NB4 (cell line): ENCODE measurements around the gene EZH2.

Experiments
- DNase-seq: peaks from one replicate; pipeline ENCODE4 v3.0.0; 2010; ENCODE audit warnings: low read depth
- H3K4me3 ChIP-seq: one replicate; pipeline ENCODE4 v1.5.1; 2011; ENCODE audit warnings: mild to moderate bottlenecking, low read depth, low read length, moderate library complexity
- MYC ChIP-seq: IDR thresholded peaks from 2 replicates; pipeline ENCODE4 v1.6.1; 2011; ENCODE audit warnings: low read depth, low read length
- POLR2A ChIP-seq: IDR thresholded peaks from 2 replicates; pipeline ENCODE4 v1.6.1; 2011; ENCODE audit warnings: mild to moderate bottlenecking; ENCODE audit not compliant: insufficient read length; ENCODE audit errors: extremely low read depth
- TF ChIP-seq, protein P1 (sequence below): IDR thresholded peaks from 2 replicates; pipeline ENCODE4 v1.6.1; 2011; ENCODE audit warnings: low read depth, low read length
- TF ChIP-seq, protein P2 (sequence below): IDR thresholded peaks from one replicate; pipeline ENCODE4 v1.5.1; 2012; ENCODE audit warnings: low read depth, low read length

Gene EZH2

DNA sequence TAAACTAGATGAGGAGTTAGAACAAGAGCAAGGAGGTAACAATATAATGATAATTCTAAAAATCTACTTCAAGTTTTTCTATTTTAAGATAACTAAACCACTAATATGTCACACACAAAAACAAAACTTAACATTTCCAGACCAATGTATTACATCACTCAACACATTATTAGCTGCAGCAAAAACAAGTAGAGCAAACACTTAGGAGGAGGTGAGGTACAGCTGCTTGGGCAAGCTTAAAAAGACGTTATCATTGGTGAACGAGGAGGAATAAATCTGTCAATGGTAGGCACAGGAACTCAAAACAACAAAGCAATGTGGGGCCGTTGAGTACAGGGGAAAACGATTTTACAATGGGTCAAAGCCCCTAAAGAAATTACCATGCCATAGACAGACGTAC, 58.8 kb downstream of the EZH2 start:
- TF ChIP-seq, protein P1, sequence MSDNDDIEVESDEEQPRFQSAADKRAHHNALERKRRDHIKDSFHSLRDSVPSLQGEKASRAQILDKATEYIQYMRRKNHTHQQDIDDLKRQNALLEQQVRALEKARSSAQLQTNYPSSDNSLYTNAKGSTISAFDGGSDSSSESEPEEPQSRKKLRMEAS, result no peak
- TF ChIP-seq POLR2A (no peak), MYC (no peak)
- TF ChIP-seq, protein P2, sequence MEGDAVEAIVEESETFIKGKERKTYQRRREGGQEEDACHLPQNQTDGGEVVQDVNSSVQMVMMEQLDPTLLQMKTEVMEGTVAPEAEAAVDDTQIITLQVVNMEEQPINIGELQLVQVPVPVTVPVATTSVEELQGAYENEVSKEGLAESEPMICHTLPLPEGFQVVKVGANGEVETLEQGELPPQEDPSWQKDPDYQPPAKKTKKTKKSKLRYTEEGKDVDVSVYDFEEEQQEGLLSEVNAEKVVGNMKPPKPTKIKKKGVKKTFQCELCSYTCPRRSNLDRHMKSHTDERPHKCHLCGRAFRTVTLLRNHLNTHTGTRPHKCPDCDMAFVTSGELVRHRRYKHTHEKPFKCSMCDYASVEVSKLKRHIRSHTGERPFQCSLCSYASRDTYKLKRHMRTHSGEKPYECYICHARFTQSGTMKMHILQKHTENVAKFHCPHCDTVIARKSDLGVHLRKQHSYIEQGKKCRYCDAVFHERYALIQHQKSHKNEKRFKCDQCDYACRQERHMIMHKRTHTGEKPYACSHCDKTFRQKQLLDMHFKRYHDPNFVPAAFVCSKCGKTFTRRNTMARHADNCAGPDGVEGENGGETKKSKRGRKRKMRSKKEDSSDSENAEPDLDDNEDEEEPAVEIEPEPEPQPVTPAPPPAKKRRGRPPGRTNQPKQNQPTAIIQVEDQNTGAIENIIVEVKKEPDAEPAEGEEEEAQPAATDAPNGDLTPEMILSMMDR, result no peak
- DNase-seq, result no peak
- H3K4me3 ChIP-seq, result no peak overlapping the region

DNA sequence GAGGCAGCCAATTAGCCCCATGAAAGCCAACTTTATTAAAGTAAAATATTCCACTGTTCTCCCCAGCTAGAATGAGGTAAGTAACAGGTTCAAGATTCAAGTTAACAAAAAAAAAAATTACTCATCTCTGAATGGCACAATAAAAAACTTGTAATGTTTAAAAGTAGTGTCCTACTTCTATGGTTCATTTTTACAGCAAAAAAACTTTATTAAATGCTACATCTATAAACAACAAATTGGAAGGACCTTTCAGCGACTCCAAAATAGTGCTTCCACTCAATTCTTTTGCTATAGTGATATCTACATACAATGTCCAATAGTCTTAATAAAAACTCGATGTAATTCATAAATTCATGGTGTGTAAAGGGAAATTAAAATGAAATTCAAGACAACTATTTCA, 59.2 kb downstream of the EZH2 start:
- TF ChIP-seq MYC, result no peak
- TF ChIP-seq, protein P2, result no peak
- TF ChIP-seq, protein P1, result no peak
- no peak for TF ChIP-seq POLR2A

DNA sequence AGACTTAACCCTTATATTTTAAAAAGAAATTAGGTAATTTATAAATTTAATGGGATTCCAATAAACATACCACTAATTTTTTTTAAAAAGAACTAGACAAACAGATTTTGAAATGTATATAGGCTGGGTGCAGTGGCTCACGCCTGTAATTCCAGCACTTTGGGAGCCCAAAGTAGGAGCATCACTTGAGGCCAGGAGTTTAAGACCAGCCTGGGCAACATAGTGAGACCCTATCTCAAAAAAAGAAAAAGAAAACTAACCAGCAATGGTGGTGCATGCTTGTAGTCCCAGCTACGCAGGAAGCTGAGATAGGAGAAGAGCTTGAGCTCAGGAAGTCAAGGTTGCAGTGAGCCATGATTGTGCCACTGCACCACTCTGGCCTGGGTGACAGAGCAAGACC, 62.7 kb downstream of the EZH2 start:
- H3K4me3 ChIP-seq, result no peak overlapping the region
- no peak for DNase-seq
- TF ChIP-seq, protein P2, result no peak
- TF ChIP-seq POLR2A, result no peak
- TF ChIP-seq, protein P1, result no peak
- TF ChIP-seq MYC, result no peak

More for the DNA sequence above, 59.2 kb downstream of the EZH2 start:
- H3K4me3 ChIP-seq, result no peak overlapping the region
- no peak for DNase-seq

DNA sequence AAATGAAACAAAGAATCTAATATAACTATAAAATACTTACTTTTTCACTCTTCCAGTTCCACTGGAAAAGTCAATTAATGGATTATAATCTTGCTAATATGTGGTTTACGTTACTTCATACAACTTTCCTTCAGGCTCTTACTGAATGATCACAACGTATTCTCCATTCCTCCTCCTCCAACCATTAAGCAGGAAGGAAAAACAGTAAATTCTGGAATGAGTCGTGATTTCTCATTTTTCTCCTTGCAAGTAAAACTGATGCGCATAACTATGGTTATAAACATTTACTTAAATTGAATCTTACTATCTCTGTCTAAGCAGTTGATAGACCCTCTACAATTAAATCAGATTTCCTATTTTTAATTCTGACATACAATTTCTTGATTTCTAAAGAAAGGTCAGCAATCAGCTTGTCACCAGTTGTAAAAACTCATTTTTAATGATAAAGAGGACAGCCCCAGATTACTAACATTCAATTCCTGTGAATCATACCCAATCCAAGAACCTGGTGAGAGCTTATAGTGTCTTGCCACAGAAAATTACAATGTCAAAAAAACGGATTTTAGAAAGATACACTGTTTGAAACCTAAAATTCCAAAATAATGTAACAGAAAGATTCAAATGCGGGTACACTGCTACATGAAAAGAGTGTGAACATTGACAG, 64.3 kb downstream of the EZH2 start:
- DNase-seq, result no peak
- TF ChIP-seq, protein P2, result no peak
- TF ChIP-seq POLR2A, result no peak
- no peak for TF ChIP-seq MYC
- TF ChIP-seq, protein P1, result no peak
- no peak overlapping the region for H3K4me3 ChIP-seq

DNA sequence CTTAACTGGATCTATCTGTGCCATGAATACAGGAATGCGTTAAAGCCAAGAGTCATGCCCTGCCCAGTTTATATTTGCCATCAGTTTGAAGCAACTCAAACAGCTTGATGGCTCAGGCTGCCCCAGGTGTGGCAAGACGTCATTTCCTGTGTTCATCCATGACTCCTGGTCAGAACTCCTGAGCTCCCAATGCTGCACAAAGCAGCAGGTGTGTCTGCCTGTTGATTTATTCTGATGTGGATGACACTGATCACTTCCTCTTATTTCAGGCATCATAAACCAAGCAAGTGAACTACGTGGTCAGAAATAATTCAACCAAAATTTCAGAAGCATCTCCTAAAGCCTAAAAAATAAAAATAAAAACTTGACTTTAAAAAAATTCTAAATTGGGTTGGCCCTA, 68.5 kb downstream of the EZH2 start:
- no peak for DNase-seq
- H3K4me3 ChIP-seq, result no peak overlapping the region
- TF ChIP-seq POLR2A, result no peak
- TF ChIP-seq, protein P2, result no peak
- no peak for TF ChIP-seq MYC
- TF ChIP-seq, protein P1, result no peak
